GM18511 (cell line): Measurements from ENCODE around the gene FBXO15.

ENCODE experiments used
- ATAC-seq: cut with Tn5 transposase; IDR thresholded peaks from one replicate; pipeline ENCODE4 v1.9.1; 2021; ENCODE audit warnings: mild to moderate bottlenecking, moderate library complexity; ENCODE audit not compliant: unreplicated experiment

The FBXO15 gene

GRCh38 chr18:74154716-74155115 lies 7.1 kb upstream of the FBXO15 start:
- no peak for ATAC-seq

- no peak for ATAC-seq
Measured at GRCh38 chr18:74153793-74154192, 6.2 kb upstream of the FBXO15 start.

- ATAC-seq = no peak
Measured at GRCh38 chr18:74153377-74153776, 5.7 kb upstream of the FBXO15 start.

- no peak for ATAC-seq
Measured at GRCh38 chr18:74152857-74153256, 5.2 kb upstream of the FBXO15 start.

GRCh38 chr18:74152270-74152669 lies 4.6 kb upstream of the FBXO15 start:
- ATAC-seq = no peak

- ATAC-seq = no peak
Measured at GRCh38 chr18:74149878-74150277, 2.2 kb upstream of the FBXO15 start.

- peak; percentile 24 for ATAC-seq
Measured at GRCh38 chr18:74148543-74149070, 973 bp upstream of the FBXO15 start.

DNA sequence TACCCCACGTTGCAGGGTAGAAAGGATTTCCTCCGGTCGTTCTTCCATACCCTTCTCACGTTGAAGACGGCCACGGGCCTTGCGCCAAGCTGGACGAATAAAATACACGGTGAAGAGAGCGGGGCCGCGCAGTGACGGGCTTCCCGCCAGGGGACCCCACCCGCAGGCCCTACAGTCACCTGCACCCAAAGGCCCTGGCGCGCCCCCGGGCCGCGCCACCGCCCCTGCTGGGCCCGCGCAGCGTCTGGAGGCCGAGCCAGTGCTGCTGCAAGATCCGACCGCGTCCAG lies 199 bp downstream of the FBXO15 start:
- ATAC-seq = no peak

GRCh38 chr18:74146756-74147155 lies 878 bp downstream of the FBXO15 start:
- ATAC-seq = no peak

- ATAC-seq = no peak
Measured at GRCh38 chr18:74142252-74142651, 5.4 kb downstream of the FBXO15 start.

- ATAC-seq = no peak
Measured at GRCh38 chr18:74141667-74142066, 6.0 kb downstream of the FBXO15 start.

GRCh38 chr18:74140582-74140981 lies 7.1 kb downstream of the FBXO15 start:
- ATAC-seq = no peak

GRCh38 chr18:74139888-74140287 lies 7.7 kb downstream of the FBXO15 start:
- no peak for ATAC-seq

GRCh38 chr18:74139411-74139810 lies 8.2 kb downstream of the FBXO15 start:
- ATAC-seq = no peak

DNA sequence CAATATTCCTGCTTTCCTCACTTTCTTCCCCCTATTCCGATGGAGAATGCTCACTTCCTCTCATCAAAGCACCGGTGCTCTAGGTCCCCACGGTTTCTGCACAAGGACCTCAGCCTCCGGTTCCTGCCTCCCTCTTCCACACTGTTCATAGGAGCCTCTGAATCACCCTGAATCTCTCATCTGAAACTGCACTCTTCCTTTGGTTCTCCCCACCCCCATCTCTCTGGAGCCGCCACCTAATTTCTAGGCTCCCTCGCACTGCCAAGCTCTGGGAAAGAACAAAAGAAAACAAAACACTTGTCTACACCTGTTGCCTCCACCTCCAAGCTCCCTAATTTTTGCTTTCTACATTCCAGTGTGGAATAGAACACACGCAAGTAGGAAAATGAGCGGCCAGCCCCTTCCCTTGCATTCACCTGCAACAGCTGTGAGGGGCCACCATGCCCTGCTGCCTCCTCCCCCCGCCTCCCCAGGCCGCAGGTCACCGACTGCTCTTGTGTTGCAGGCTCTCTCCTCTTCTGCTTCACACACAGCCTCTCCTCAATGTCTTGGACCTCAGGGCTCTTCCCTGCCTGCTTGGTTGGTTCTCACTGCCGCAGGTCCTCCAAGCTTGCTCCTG lies 9.6 kb downstream of the FBXO15 start:
- no peak for ATAC-seq

GRCh38 chr18:74132201-74132600 lies 15.4 kb downstream of the FBXO15 start:
- ATAC-seq = no peak

- ATAC-seq = no peak
Measured at GRCh38 chr18:74131124-74131523, 16.5 kb downstream of the FBXO15 start.

GRCh38 chr18:74128159-74128558 lies 19.5 kb downstream of the FBXO15 start:
- no peak for ATAC-seq

- no peak for ATAC-seq
Measured at GRCh38 chr18:74126684-74127655, 20.7 kb downstream of the FBXO15 start.

- no peak for ATAC-seq
Measured at GRCh38 chr18:74124642-74125041, 23.0 kb downstream of the FBXO15 start.

- no peak for ATAC-seq
Measured at GRCh38 chr18:74123200-74123599, 24.4 kb downstream of the FBXO15 start.
